Left forelimb (tissue), 1 donor: Measurements from ENCODE around the gene INTS6.
"Not testable (repeated sequence)": the region's sequence is repeated elsewhere in the genome, so short reads cannot be mapped to it uniquely, and the experiment has no call there.

Experiments used
- DNase-seq: peaks from one replicate; pipeline ENCODE4 v3.0.0-alpha.2; 2018; ENCODE audit warnings: low spot score

The INTS6 gene

GRCh38 chr13:51453959-51454703, 1.3 kb upstream of the INTS6 start:
- DNase-seq = no peak

GRCh38 chr13:51453207-51453958, 547 bp upstream of the INTS6 start:
- no peak for DNase-seq

- DNase-seq = peak; percentile 91
Observed at GRCh38 chr13:51451467-51452360, 1.1 kb downstream of the INTS6 start.

DNA sequence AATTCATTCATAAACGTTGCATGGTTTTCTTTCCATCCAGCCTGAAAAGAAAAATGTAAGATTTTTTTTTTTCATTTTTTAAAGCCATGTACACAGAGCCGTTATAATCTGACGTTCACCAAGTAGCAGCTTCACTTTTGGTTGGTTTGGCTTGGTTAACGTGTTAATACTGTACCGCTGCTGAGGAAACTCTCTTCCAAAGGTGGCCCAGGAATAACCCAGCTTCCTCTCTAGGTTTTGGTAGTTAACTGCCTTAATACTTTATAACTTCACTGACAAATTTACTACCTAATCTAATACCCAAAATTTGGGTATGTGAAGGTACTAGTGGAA, 1.7 kb downstream of the INTS6 start:
- no peak for DNase-seq

DNA sequence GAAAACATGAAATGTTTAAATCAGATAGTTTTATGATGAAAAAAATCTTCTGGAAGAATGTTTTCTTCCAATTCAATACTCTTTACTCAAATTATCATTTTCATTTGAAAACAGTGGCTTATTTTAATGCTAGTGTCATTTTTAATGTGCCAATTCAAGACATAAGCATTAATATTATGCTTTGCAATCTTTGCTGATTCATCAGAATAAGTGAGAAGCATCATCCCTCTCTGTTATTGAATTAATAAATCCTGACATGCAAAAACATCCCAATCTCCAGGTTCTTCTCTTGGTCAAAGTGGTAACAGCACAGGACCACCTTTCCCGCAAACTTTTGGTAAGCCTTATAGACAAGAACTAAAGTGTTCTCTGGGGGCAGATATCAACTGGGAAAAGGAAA, 3.8 kb downstream of the INTS6 start:
- no peak for DNase-seq

- no peak for DNase-seq
Observed at GRCh38 chr13:51444922-51445321, 7.9 kb downstream of the INTS6 start.

- DNase-seq = no peak
Observed at GRCh38 chr13:51440381-51440780, 12.5 kb downstream of the INTS6 start.

DNA sequence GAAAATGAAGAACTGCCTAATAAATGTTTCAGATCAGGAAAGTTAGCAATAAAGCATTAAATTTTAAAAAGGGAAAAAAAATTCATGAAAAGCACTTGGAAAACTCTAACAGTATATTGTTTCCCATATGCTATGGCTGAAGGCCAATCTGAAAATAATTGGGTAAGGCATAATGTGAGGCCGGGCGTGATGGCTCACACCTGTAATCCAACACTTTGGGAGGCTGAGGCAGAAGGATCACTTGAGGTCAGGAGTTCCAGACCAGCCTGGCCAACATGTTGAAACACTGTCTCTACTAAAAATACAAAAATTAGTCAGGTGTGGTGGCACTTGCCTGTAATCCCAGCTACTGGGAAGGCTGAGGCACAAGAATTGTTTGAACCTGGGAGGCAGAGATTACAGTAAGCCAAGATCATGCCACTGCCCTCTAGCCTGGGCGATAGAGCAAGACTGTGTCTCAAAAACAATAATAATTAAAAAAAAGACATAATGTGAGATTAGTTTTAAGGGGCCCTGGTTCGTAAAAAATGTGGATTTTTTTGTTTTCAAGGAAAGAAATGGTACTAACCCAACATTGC, 15.2 kb downstream of the INTS6 start:
- DNase-seq = no peak

DNA sequence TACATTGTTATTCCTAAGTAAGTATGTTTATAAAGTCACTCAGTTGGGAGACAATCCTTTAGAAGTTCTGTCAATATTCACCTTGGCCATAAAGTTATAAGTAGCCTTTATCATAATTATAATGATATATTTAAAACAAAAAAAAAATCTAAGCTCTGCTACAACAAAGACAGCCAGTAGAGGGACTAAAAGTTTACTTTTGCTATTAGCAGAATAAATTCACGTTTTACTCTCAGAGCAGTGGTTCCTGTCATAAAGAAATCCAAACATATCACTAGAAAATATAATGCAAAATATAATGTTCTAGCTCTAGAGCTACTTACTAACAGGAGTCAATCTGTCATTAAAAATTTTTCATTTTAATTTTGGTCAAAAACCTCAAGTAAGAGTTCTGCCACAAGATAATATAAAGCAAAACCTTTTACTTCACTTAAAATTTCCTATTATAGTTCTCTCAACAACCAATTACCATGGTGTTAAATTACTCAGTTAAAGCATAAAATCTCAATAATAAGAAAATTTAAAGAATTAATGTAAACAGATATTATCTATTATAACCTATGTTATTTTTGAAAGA, 17.7 kb downstream of the INTS6 start:
- DNase-seq = no peak

GRCh38 chr13:51432576-51432975, 20.3 kb downstream of the INTS6 start:
- no peak for DNase-seq

GRCh38 chr13:51426982-51427381, 25.9 kb downstream of the INTS6 start:
- no peak for DNase-seq

DNA sequence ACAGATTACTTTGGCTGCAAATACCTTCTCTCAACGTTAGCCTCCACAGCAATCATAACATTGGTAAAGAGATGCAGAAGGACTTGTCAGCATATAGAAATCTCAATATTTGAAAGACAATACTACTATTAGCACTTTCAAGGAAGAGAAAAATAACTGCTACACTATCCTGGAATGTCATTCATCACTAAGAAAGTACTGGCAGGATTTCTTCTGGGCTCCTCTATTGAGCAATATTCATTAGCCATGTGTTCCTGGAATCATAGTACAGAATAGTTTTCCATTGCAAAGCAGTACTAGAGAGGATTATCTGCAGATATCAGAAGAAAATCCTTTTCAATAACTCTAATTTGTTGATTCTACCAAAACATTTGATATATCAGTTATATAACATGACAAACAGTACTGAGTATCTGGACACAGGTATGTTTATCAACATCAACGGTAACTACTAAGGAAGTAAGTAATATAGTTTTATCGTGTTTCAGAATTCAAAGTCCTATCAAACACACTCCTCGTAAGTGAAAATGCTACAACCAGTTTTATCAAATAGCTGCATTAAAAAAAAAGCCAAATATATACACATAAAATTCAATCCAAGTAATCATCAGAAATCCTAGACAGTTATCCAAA, 27.3 kb downstream of the INTS6 start:
- no peak for DNase-seq

GRCh38 chr13:51423766-51424165, 29.1 kb downstream of the INTS6 start:
- DNase-seq = no peak

- DNase-seq = no peak
Observed at GRCh38 chr13:51422484-51422883, 30.4 kb downstream of the INTS6 start.

- no peak for DNase-seq
Observed at GRCh38 chr13:51420681-51421490, 31.9 kb downstream of the INTS6 start.

DNA sequence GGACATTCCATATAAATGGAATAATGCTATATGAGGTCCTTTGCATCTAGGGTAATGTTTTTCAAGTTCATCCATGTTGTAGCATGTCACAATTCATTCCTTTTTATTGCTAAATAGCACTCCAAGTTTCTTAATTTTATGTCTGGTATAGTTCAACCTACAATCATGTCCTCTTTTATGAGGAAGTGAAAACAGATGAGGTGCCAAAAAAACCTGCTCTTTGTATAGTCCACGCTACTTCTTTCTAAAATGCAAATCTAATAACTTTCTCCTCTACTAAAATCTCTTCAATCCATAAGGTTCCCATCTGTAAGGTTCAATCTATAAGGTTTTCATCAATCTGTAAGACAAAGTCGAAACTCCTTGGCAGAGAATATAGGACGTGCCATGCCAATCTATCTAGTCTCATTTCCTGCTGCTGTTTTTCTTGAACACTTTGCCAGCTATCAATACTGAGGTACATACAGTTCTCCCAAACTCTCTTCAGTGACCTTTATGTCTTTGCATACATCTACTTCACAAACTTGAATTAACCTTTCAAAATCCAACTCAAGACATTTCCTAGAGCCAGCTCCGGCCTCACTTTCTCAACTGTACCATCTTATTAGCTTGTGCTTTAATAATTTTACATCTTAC, 33.7 kb downstream of the INTS6 start:
- no peak for DNase-seq

GRCh38 chr13:51417716-51418115, 35.1 kb downstream of the INTS6 start:
- no peak for DNase-seq

DNA sequence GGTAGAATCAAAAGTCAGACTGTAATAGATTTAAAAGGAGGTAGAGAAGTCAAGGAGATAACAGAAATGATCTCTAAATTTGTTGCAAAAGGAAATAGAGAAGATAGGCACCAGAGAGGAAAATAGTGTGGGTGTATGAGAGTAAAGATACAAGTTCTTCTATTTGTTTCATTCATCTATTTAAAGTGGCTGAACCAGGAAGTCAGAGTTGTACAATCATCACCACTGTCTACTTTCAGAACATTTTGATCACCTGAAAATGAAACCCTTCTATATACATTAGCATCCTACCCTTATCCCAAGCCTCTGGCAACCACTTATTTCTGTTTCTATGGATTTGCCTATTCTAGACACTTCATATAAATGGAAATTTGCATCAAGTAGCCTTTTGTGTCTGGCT, 36.7 kb downstream of the INTS6 start:
- no peak for DNase-seq

- not testable (repeated sequence) for DNase-seq
Observed at GRCh38 chr13:51415339-51415738, 37.5 kb downstream of the INTS6 start.

DNA sequence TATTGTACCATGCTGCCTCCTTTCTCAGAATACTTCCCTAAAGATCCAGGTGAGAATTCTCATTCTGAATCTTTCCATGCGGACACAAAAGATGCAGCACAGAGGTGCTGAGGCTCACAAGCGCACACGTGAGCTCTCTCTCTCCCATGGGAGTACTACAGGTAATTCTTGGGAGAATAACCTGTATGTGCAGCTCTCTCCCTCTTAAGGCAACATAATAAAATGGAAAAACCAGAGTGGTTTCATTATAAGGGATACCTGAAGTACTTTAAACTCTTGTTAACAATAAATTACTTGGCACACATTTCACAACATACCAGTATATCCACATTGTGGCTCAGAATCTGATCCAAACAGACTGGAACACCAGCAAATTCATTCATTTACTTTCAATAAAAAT, 40.4 kb downstream of the INTS6 start:
- DNase-seq = no peak
